Measurements from ENCODE around the gene SAE1.
"Not testable (repeated sequence)": the region's sequence is repeated elsewhere in the genome, so short reads cannot be mapped to it uniquely, and the experiment has no call there.

SAE1 gene

DNA sequence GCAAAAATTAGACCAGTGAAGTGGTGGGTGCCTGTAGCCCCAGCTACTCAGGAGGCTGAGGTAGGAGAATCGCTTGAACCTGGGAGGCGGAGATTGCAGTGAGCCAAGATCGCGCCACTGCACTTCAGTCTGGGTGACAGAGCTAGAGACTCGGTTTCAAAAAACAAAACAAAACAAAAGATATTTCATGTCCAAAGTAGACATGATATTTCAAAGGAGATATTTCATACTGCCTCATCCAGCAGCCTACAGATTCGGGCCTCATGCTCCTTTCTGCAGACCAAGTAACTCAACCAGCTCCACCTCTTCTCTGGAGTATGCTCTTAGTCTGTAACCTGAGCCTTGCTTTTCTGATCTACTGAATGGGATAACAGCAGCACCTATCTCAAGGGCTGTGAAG lies 32.0 kb upstream of the SAE1 start:
- no peak for TF ChIP-seq ZFX (IDR thresholded peaks at IDR 0.05)
- TF ChIP-seq, protein P1, sequence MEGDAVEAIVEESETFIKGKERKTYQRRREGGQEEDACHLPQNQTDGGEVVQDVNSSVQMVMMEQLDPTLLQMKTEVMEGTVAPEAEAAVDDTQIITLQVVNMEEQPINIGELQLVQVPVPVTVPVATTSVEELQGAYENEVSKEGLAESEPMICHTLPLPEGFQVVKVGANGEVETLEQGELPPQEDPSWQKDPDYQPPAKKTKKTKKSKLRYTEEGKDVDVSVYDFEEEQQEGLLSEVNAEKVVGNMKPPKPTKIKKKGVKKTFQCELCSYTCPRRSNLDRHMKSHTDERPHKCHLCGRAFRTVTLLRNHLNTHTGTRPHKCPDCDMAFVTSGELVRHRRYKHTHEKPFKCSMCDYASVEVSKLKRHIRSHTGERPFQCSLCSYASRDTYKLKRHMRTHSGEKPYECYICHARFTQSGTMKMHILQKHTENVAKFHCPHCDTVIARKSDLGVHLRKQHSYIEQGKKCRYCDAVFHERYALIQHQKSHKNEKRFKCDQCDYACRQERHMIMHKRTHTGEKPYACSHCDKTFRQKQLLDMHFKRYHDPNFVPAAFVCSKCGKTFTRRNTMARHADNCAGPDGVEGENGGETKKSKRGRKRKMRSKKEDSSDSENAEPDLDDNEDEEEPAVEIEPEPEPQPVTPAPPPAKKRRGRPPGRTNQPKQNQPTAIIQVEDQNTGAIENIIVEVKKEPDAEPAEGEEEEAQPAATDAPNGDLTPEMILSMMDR (conservative IDR thresholded peaks at IDR 0.05) = no peak
- peak overlapping the region; percentile 89 for H3K27ac ChIP-seq

DNA sequence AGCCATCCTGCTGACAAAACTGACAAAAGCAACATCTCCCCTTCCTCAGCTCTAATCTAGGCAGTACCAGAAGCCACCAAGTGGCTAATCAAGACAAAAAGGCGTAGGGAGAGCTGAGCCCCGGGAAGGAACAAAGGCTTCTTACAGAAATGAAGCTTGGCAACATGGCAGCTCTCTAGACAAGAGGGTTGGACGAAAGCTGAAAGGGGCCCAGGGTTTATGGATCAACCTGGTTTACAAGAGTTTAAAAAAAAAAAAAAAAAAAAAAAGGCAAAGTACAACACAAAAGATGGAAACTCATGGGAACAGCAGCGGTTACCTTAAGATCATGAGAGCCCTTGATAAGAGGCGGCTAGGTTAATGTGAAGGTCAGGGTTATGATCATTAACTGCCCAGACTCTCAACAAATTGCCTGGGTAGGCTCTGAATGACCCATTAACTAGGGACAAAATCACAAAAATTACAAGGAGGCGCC lies 31.0 kb upstream of the SAE1 start:
- peak overlapping the region; percentile 89 for H3K27ac ChIP-seq
- TF ChIP-seq ZFX (IDR thresholded peaks at IDR 0.05) = no peak
- TF ChIP-seq, protein P1 (conservative IDR thresholded peaks at IDR 0.05) = no peak

DNA sequence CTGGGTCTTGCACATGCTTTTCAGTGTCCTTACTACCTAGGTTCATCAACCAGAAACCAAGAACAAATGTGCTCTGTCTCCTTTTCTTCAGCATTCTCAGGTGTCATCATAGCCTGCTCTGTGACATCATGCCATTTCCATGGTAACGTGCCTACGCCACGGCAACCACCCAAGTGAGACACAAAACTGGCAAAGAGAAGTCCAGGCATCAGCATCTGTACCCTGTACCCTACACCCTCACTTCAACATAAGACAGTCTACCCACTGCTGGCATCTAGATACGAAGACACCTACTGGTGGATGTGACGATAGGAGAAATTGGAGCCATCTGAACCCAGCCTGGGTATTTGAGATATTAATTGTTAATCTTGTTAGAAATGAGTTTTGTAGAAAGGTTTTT lies 30.3 kb upstream of the SAE1 start:
- TF ChIP-seq ZFX (IDR thresholded peaks at IDR 0.05) = no peak
- TF ChIP-seq, protein P1 (conservative IDR thresholded peaks at IDR 0.05) = no peak
- H3K27ac ChIP-seq = no peak overlapping the region

DNA sequence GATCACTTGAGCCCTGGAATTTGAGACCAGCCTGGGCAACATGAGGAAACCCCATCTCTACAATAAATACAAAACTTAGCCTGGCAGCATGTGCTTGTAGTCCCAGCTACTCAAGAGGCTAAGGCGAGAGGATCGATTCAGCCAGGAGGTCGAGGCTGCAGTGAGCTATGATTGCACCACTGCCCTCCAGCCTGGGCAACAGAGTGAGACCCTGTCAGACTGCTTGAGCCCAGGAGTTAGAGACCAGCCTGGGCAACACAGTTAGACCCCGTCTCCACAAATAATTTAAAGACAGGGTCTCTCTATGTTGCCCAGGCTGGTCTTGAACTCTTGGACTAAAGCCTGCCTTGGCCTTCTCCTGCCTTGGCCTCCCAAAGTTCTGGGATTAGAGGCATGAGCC lies 29.5 kb upstream of the SAE1 start:
- H3K27ac ChIP-seq = not testable (repeated sequence)

DNA sequence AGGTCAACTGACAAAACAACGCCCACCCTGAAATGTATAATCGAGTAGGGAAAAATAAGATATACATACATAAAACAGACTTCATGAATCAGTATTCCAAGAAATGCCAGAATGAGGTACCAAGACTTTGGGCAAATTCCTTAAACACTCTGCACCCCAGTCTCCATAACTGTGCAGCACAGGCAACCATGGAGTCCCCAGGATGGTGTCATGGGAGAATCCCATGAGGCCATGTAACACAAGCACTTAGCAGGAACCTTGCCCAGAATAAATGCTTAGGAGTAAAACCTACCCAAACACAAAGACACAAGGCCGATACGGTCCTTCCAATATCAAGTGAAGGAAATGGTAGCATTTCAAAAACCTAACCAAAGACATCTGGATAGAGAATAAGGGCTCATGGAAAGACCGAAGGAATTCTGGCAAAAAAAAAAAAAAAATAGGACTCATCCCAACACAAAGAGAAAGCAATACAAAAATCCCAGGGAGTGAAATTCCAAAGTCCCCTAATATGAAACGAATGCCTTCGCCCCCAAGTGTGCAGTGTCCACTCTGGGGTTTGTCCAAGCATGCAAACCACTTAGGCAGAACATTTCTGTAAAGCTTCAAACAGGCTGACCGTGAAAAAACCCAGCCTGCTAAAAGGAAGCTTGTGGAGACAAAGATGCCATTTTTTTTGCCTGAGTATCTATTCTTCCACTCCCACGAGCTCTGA lies 28.1 kb upstream of the SAE1 start:
- no peak overlapping the region for H3K27ac ChIP-seq
- TF ChIP-seq, protein P1 (conservative IDR thresholded peaks at IDR 0.05) = no peak
- no peak for TF ChIP-seq ZFX (IDR thresholded peaks at IDR 0.05)

DNA sequence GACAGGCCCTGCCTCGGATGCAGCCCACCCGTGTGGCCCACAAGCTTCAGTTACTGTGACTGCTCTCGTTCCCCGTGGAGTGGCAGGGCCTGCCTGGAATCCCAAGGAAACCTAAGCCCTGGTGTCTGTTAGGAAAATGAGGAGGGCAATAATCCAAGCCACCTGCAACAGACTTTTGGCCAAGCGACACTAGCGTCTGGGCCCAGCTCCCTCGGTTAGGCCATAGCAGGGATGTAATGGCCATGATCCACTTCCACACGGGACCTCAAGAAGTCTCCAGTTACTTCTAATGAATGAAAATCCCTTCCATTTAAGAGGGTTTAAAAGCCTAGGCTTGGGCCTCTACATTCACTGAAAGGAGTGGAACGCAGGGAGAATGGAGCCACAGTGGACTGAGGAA lies 26.0 kb upstream of the SAE1 start:
- TF ChIP-seq, protein P1 (conservative IDR thresholded peaks at IDR 0.05) = no peak
- TF ChIP-seq ZFX (IDR thresholded peaks at IDR 0.05) = no peak
- no peak overlapping the region for H3K27ac ChIP-seq

DNA sequence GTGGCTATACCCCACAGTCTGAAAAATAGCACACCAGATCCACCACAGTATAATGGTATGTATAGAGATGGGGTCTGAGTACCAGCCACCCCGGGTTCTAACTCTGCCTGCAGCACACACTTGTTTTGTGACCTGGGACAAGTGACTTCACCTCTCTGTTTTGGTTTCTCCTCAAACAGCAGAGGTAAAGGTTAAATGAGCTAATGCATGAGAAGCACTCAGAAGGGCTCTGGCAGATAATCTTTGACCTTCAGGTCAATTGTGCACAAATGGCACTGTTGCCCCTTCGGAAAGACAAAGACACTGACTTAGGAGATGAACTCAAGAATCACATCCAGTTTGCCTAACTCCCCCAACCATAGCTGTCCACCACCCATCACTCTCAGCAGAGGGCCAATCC lies 24.8 kb upstream of the SAE1 start:
- no peak for TF ChIP-seq ZFX (IDR thresholded peaks at IDR 0.05)
- TF ChIP-seq, protein P1 (conservative IDR thresholded peaks at IDR 0.05) = no peak
- H3K27ac ChIP-seq = no peak overlapping the region

DNA sequence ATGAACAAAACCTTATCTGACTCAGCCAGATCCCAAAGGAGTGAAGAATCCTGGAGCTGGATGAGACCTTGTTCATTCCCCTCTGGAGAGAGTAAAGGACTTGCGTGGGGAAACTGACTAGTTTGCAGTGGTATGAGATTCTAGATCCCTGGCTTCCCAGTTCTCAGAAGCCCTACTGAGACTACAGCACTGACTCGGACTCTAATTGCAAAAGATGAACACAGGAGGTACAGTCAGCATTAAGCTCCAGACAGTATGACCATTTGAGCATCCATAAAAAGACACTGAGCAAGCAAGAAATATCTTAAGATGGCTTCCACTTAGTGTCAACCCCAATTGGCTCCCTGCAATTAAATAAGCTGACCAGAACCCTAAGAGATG lies 23.8 kb upstream of the SAE1 start:
- no peak overlapping the region for H3K27ac ChIP-seq
- no peak for TF ChIP-seq ZFX (IDR thresholded peaks at IDR 0.05)
- TF ChIP-seq, protein P1 (conservative IDR thresholded peaks at IDR 0.05) = no peak
